ENCODE data around the gene TCP10L. TPM values are rescaled to one million over a fixed set of nuclear protein-coding genes. Genes with fewer than 3 reads are reported as not detected.
"Not testable (repeated sequence)": the region's sequence is repeated elsewhere in the genome, so short reads cannot be mapped to it uniquely, and the experiment has no call there.

Gene TCP10L
- not detected for polyA plus RNA-seq (2012; ENCODE audit: insufficient read depth, insufficient read length)

- no peak within 1 kb of the TSS for H3K4me3 ChIP-seq (ENCODE audit: low read length)
- DNase-seq (ENCODE audit: low read depth, low spot score): no peak
These were observed at the start of gene TCP10L for GRCh38 chr21:32585042-32585710. Gene TCP10L, minus strand, starts transcription at chr21:32585523. Its CDS starts 1,219 bp downstream, at chr21:32584304.

- DNase-seq (ENCODE audit: low read depth, low spot score): no peak
- H3K4me3 ChIP-seq (ENCODE audit: low read length): no peak overlapping the region
These were observed 41.4 kb upstream of the TCP10L start for GRCh38 chr21:32626621-32627196.

GRCh38 chr21:32618218-32618617, 32.9 kb upstream of the TCP10L start:
- not testable (repeated sequence) for DNase-seq (ENCODE audit: low read depth, low spot score); H3K4me3 ChIP-seq (ENCODE audit: low read length)

GRCh38 chr21:32613436-32614043, 28.2 kb upstream of the TCP10L start:
- no peak for DNase-seq (ENCODE audit: low read depth, low spot score)
- peak overlapping the region; percentile 94; the same call in 1 of the 2 replicates for H3K4me3 ChIP-seq (ENCODE audit: low read length)

- no peak for DNase-seq (ENCODE audit: low read depth, low spot score)
- H3K4me3 ChIP-seq (ENCODE audit: low read length): peak overlapping the region; percentile 94
These were observed 27.6 kb upstream of the TCP10L start for GRCh38 chr21:32612999-32613337.

- H3K4me3 ChIP-seq (ENCODE audit: low read length): peak within 1 kb of the TSS; percentile 94
- DNase-seq (ENCODE audit: low read depth, low spot score): peak; percentile 75
These were observed 27.0 kb upstream of the TCP10L start, which contains the start of gene CFAP298 for GRCh38 chr21:32612075-32612998. Gene CFAP298, minus strand, starts transcription at chr21:32612377. Its CDS starts 134 bp downstream, at chr21:32612243.

GRCh38 chr21:32611471-32611997, 26.2 kb upstream of the TCP10L start:
- DNase-seq (ENCODE audit: low read depth, low spot score): peak; percentile 29

GRCh38 chr21:32610940-32611339, 25.6 kb upstream of the TCP10L start:
- DNase-seq (ENCODE audit: low read depth, low spot score): not testable (repeated sequence)
- peak overlapping the region; percentile 94 for H3K4me3 ChIP-seq (ENCODE audit: low read length)

More at GRCh38 chr21:32611471-32611997, 26.2 kb upstream of the TCP10L start:
- peak overlapping the region; percentile 94 for H3K4me3 ChIP-seq (ENCODE audit: low read length)

- H3K4me3 ChIP-seq (ENCODE audit: low read length): no peak overlapping the region
These were observed 23.5 kb upstream of the TCP10L start for GRCh38 chr21:32608851-32609250.

GRCh38 chr21:32605469-32605868, 20.1 kb upstream of the TCP10L start:
- no peak for DNase-seq (ENCODE audit: low read depth, low spot score)
- H3K4me3 ChIP-seq (ENCODE audit: low read length): no peak overlapping the region

More at GRCh38 chr21:32608851-32609250, 23.5 kb upstream of the TCP10L start:
- no peak for DNase-seq (ENCODE audit: low read depth, low spot score)

- no peak overlapping the region for H3K4me3 ChIP-seq (ENCODE audit: low read length)
- no peak for DNase-seq (ENCODE audit: low read depth, low spot score)
These were observed 19.1 kb upstream of the TCP10L start for GRCh38 chr21:32604464-32604863.

- no peak overlapping the region for H3K4me3 ChIP-seq (ENCODE audit: low read length)
- no peak for DNase-seq (ENCODE audit: low read depth, low spot score)
These were observed 17.8 kb upstream of the TCP10L start for GRCh38 chr21:32603131-32603530.

- DNase-seq (ENCODE audit: low read depth, low spot score): no peak
- H3K4me3 ChIP-seq (ENCODE audit: low read length): no peak overlapping the region
These were observed 16.8 kb upstream of the TCP10L start for GRCh38 chr21:32602099-32602498.

GRCh38 chr21:32599526-32599925, 14.2 kb upstream of the TCP10L start:
- no peak for DNase-seq (ENCODE audit: low read depth, low spot score)
- no peak overlapping the region for H3K4me3 ChIP-seq (ENCODE audit: low read length)

- no peak for DNase-seq (ENCODE audit: low read depth, low spot score)
- H3K4me3 ChIP-seq (ENCODE audit: low read length): no peak overlapping the region
These were observed 13.8 kb upstream of the TCP10L start for GRCh38 chr21:32599091-32599490.

GRCh38 chr21:32597205-32597604, 11.9 kb upstream of the TCP10L start:
- H3K4me3 ChIP-seq (ENCODE audit: low read length): no peak overlapping the region
- DNase-seq (ENCODE audit: low read depth, low spot score): no peak

GRCh38 chr21:32595431-32595830, 10.1 kb upstream of the TCP10L start:
- no peak for DNase-seq (ENCODE audit: low read depth, low spot score)
- H3K4me3 ChIP-seq (ENCODE audit: low read length): no peak overlapping the region

- H3K4me3 ChIP-seq (ENCODE audit: low read length): no peak overlapping the region
- no peak for DNase-seq (ENCODE audit: low read depth, low spot score)
These were observed 8.4 kb upstream of the TCP10L start for GRCh38 chr21:32593690-32594089.

- DNase-seq (ENCODE audit: low read depth, low spot score): no peak
- H3K4me3 ChIP-seq (ENCODE audit: low read length): no peak overlapping the region
These were observed 7.7 kb upstream of the TCP10L start for GRCh38 chr21:32592929-32593502.
